BLaER1 (cell line): ENCODE measurements around the gene NR5A1.

Source experiments
- H3K27ac ChIP-seq: shearing (Covaris generic); formaldehyde crosslinking; 2 replicates; pipeline ENCODE4 v1.8.1; 2022
- H3K27me3 ChIP-seq: shearing (Covaris generic); formaldehyde crosslinking; 2 replicates; pipeline ENCODE4 v1.8.1; 2022
- H3K36me3 ChIP-seq: shearing (Covaris generic); formaldehyde crosslinking; 2 replicates; pipeline ENCODE4 v1.8.1; 2022
- H3K4me1 ChIP-seq: shearing (Covaris generic); formaldehyde crosslinking; 2 replicates; pipeline ENCODE4 v1.8.1; 2022
- H3K4me2 ChIP-seq: shearing (Covaris generic); formaldehyde crosslinking; 2 replicates; pipeline ENCODE4 v1.8.1; 2022
- H3K4me3 ChIP-seq: shearing (Covaris generic); formaldehyde crosslinking; 2 replicates; pipeline ENCODE4 v1.8.1; 2022
- H3K9ac ChIP-seq: shearing (Covaris generic); formaldehyde crosslinking; 2 replicates; pipeline ENCODE4 v1.8.1; 2022
- H3K9me3 ChIP-seq: shearing (Covaris generic); formaldehyde crosslinking; 2 replicates; pipeline ENCODE4 v1.8.1; 2022
- H4K20me1 ChIP-seq: shearing (Covaris generic); formaldehyde crosslinking; 2 replicates; pipeline ENCODE4 v1.8.1; 2022
- Cebpa-rat ChIP-seq: shearing (Covaris generic); IDR thresholded peaks from 2 replicates; pipeline ENCODE4 v1.8.1; 2022

Gene NR5A1

DNA sequence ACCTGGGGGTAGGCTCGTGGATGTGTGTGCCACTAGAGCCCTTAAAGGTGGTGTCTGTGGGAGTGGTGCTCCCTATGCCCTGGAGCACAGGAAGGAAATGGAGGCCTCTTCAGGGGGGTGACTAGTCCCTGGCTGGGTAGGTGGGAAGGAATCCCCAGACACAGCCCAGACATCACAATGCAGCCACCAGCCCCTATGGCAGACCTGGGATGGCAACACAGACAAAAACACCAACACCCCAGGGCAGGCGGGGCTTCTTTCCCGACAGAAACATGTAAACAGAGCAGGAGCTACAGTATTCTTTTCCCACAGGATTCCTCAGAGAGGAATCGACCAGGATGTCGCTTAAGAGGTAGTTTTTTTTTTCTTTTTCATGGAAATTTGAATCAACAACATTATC lies 10.4 kb upstream of the NR5A1 start:
- TF ChIP-seq Cebpa-rat: no peak

DNA sequence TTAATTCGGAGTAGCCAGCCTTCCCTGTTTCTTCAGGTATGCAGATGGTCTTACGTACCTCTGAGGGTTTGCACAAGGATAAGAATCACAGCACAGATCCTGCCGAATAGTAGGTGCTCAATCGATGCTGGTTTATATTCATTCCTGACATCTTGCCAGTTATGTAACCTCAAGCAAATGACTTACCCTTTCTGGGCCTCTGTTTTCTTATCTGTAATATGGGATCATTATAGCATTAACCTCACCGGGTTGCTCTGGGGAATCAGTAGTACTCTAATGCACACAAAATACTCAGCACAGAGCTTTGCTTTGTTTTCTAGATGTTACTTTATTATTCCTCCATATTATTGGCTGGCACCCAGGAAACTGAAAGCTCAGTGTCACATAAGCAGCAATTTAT lies 7.7 kb upstream of the NR5A1 start:
- no peak overlapping the region for H3K4me3 ChIP-seq

More for the DNA sequence above, 10.4 kb upstream of the NR5A1 start:
- Histone ChIP-seq H3K27me3 (no peaks in the 10 kb centered on the region), H3K4me3 (no peak overlapping the region), H3K9ac (no peak overlapping the region), H3K36me3 (no peaks in the 10 kb centered on the region), H3K4me2 (no peak overlapping the region), H3K27ac (no peak overlapping the region), H3K9me3 (no peaks in the 10 kb centered on the region), H4K20me1 (no peaks in the 10 kb centered on the region), H3K4me1 (peaks cover 15% of the 10 kb centered on the region)

DNA sequence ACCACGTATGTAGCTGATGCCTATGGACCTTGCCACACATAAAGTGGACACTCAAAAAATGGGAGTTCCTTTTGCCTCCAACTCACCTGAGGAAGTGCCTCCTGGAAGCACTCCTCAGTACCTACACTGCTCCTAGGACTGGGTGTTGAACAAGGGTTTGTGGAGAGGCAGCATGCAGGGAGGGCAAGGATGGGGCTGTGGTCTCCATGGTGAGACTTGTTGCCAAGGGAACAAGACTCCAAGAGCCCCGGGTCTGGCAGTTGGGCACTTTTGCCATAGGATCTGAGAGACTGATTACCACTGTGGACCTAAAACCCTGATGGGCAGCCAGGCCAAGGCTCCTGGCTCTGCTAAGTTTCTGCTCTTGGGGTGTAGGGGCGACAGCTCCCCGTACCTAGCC lies 6.9 kb upstream of the NR5A1 start:
- peaks cover 25% of the 10 kb centered on the region for H3K4me1 ChIP-seq
- H3K9me3 ChIP-seq: no peaks in the 10 kb centered on the region
- no peak for TF ChIP-seq Cebpa-rat
- H4K20me1 ChIP-seq: no peaks in the 10 kb centered on the region
- H3K9ac ChIP-seq: no peak overlapping the region
- H3K27ac ChIP-seq: no peak overlapping the region
- no peaks in the 10 kb centered on the region for H3K36me3 ChIP-seq
- H3K4me3 ChIP-seq: no peak overlapping the region
- no peaks in the 10 kb centered on the region for H3K27me3 ChIP-seq
- H3K4me2 ChIP-seq: peak overlapping the region; percentile 74

More for the DNA sequence above, 7.7 kb upstream of the NR5A1 start:
- Histone ChIP-seq H3K36me3 (no peaks in the 10 kb centered on the region), H3K9me3 (no peaks in the 10 kb centered on the region), H4K20me1 (no peaks in the 10 kb centered on the region), H3K27ac (no peak overlapping the region), H3K4me2 (no peak overlapping the region), H3K27me3 (no peaks in the 10 kb centered on the region), H3K9ac (no peak overlapping the region), H3K4me1 (peaks cover 25% of the 10 kb centered on the region)
- TF ChIP-seq Cebpa-rat: no peak

DNA sequence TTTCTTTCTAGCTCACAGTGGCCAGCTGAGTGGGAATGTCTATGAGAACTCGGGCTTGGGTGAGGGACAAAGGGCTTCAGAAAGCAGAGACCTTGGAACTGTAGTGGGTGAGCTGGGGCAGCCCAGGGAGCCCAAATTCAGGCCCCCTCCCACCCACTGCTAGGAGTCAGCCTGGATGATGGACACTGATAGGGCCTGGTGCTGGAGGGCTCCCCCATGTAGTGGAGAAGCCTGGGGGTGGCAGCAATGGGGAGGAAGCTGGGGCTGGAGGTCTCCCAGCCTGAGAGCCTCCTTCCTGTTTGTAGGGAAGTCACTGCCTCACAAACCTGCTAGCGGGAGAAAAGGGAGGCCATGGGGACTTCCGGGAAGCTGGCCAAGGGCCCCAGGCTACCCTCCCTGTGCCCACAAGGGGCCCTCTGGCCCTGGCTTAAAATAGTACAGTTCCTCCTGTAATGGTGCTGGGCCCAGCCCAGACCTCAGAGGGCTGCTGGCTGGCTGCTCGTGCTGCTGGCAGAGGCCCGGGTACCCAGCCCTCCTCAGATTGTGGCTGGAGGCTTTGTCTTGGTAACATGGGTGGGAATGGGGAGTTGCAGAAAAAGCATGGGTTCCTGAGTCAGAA lies 6.3 kb upstream of the NR5A1 start:
- H3K27ac ChIP-seq: peak overlapping the region; percentile 63
- no peaks in the 10 kb centered on the region for H3K36me3 ChIP-seq
- no peak for TF ChIP-seq Cebpa-rat
- no peaks in the 10 kb centered on the region for H3K27me3 ChIP-seq
- no peaks in the 10 kb centered on the region for H4K20me1 ChIP-seq
- peaks cover 25% of the 10 kb centered on the region for H3K4me1 ChIP-seq
- no peak overlapping the region for H3K9ac ChIP-seq
- peak overlapping the region; percentile 74 for H3K4me2 ChIP-seq
- no peak overlapping the region for H3K4me3 ChIP-seq
- H3K9me3 ChIP-seq: no peaks in the 10 kb centered on the region

DNA sequence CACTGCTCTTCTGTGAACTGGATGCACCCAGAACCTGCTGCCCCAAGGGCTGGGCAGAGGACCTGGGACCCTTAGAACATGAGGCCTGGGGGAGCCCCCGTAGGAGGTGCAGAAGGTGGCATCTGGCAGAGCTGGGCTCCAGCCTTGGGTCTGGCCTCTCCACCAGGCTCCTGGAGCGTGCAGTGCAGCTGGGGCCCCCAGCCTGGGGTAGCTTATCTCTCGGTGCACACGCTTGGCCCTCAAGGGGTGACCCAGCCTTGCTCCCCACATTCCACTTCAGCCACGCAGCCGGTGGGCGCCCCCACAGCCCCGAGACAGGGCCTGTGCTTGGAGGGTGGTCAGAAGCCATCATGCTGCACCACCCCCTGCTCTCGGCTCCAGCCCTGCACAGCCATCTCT lies 5.6 kb upstream of the NR5A1 start:
- no peak for TF ChIP-seq Cebpa-rat
- Histone ChIP-seq H3K27me3 (no peaks in the 10 kb centered on the region), H3K36me3 (no peaks in the 10 kb centered on the region), H3K4me3 (no peak overlapping the region), H3K9ac (no peak overlapping the region), H4K20me1 (no peaks in the 10 kb centered on the region), H3K27ac (no peak overlapping the region), H3K4me2 (no peak overlapping the region), H3K4me1 (peaks cover 25% of the 10 kb centered on the region), H3K9me3 (no peaks in the 10 kb centered on the region)

DNA sequence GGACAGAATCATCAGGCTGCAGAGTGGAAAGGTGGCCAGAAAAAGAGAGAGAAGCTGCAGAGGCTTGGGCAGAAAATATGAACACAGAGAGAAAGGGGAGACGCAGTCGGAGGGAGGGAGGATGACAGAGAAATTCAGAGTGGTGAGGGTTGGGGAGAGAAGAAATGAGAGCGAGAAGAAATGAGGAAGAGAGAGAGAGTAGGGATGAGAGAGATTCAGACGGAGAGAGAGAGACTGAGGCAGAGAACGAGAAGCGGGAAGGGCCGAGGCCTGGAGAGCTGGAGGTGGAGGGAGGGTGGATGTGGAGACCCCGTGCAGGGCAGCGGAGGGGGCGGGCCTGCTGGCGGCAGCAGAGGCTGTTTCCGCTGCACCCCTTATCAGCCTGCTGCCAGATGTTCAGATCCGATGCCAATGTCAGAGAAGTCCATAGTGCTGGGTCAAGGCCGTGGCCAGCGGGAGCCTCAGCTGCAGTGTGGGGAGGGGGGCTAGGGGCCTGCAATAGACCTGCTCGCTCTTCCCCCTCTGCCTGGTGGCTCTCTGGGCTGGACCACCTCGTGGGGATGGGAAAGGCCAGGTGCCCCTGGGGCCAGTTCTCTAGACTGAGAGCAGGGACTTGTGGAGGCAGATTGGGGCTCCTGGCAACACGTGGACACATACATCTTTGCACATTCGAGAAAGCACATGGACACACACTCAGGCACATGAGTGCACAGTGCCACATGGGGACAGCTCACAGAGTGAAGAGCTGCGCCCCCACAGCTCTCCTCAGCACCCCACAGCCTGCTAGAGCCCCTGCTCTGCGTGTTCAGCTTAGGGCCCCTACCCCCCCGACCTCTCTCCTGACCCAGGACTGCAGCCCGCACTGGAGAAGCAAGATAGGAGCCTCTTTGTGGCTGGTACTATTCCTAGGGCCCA lies 4.9 kb upstream of the NR5A1 start:
- Histone ChIP-seq H4K20me1 (no peaks in the 10 kb centered on the region), H3K9me3 (no peaks in the 10 kb centered on the region), H3K36me3 (no peaks in the 10 kb centered on the region), H3K4me1 (peaks cover 25% of the 10 kb centered on the region), H3K4me3 (no peak overlapping the region), H3K27ac (no peak overlapping the region), H3K9ac (no peak overlapping the region), H3K4me2 (peak overlapping the region; percentile 48), H3K27me3 (no peaks in the 10 kb centered on the region)
- no peak for TF ChIP-seq Cebpa-rat

DNA sequence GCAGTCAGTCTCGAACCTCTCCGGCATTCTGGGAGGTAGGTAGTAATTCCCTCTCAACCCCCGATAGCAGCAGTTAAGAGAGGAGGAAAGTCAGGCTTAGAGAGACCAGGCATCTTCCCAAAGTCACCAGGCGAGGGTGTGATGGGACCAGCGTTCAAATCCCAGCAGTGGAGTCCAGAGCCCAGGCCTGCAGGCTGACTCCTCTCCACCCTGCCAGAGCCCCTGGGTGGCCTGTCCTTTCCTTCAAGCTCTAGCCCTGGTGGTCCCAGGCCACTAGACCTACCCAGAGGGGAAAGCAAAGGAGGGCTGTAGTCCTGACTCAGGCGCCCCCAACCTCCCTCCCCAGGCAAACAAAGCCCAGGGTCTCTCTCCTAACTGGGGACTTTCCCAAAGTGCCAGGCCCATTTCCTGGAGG lies 4.2 kb upstream of the NR5A1 start:
- peak overlapping the region; percentile 48; the same call in 1 of the 2 replicates for H3K4me2 ChIP-seq
- H3K36me3 ChIP-seq: no peaks in the 10 kb centered on the region
- no peak overlapping the region for H3K27ac ChIP-seq
- no peaks in the 10 kb centered on the region for H3K9me3 ChIP-seq
- no peak overlapping the region for H3K4me3 ChIP-seq
- TF ChIP-seq Cebpa-rat: no peak
- H3K9ac ChIP-seq: no peak overlapping the region
- no peaks in the 10 kb centered on the region for H4K20me1 ChIP-seq
- H3K4me1 ChIP-seq: peaks cover 25% of the 10 kb centered on the region
- peaks cover 7% of the 10 kb centered on the region for H3K27me3 ChIP-seq

DNA sequence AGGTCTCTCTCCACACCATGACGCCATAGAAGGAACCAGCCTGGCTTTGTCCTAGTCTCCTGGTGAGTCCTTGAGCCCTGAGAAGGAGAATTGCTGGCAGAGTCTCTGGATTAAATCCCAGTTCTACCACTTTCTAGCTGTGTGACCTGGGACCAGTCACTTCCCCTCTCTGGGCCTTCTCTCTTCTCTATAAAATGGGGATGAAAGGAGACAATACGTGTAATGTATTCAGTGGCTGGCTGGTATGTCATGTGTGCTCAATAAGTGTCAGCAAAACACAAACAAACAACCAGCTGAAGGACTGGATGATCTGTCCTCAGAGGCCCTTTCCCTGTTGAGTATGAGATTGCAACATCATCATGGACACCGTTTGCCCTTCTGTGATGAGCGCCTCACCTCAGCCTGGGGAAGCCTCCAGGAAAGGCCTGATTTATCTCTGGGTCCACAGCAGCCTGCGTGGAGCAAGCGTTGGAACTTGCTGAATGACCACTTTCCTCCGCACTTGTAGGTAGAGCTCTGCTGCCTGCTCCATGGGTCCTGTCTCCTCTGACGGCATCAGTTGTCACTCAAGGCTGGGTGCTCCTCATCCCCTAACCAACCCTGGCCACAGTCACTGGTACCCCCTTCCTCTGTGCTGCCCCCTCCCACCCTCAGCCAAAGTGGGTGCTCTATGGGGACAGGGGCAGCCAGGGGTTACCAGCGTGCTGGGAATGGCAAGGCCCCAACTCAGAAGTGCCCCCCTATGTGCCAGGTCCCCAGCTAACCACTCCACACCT lies 3.6 kb upstream of the NR5A1 start:
- no peak for TF ChIP-seq Cebpa-rat
- Histone ChIP-seq H4K20me1 (0 out of 2 replicates have a peak, but pooled peaks cover under 1% of the 10 kb centered on the region), H3K27me3 (peaks cover 13% of the 10 kb centered on the region), H3K9ac (no peak overlapping the region), H3K4me2 (no peak overlapping the region), H3K4me1 (peaks cover 25% of the 10 kb centered on the region), H3K36me3 (no peaks in the 10 kb centered on the region), H3K9me3 (no peaks in the 10 kb centered on the region), H3K27ac (no peak overlapping the region), H3K4me3 (no peak overlapping the region)

DNA sequence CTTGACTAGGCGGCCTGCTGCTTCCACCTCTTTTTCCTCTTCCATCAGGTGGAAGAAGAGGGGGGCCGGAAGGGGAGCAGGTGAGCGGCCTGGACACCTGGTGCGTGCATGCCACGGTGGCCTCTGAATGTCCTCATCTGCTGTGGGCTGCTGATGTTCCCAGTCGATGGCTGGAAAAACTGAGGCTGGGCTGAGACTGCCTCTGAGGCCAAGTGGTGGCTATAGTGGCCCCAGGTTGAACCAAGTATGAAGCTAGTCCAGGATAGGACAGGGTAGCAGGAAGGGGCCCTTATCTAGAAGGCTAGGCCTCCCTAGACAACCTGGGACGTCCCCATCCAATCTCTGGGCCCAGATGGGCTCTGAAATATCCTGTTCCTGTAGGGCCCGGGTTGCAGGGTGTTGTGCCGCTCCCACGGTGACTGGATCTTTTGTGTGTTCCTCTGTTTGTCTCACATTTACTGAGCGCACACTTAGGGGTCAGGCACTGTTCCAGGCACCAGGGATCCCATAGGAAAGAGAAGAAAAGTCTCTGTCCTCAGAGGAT lies 753 bp upstream of the NR5A1 start:
- peaks cover 16% of the 10 kb centered on the region; the same call in 1 of the 2 replicates for H4K20me1 ChIP-seq
- no peak overlapping the region for H3K4me3 ChIP-seq
- H3K27ac ChIP-seq: no peak overlapping the region
- no peaks in the 10 kb centered on the region for H3K36me3 ChIP-seq
- H3K9me3 ChIP-seq: no peaks in the 10 kb centered on the region; the same call in 1 of the 2 replicates
- H3K9ac ChIP-seq: no peak overlapping the region
- no peak overlapping the region for H3K4me2 ChIP-seq
- peaks cover 42% of the 10 kb centered on the region for H3K27me3 ChIP-seq
- no peak for TF ChIP-seq Cebpa-rat
- H3K4me1 ChIP-seq: peaks cover 19% of the 10 kb centered on the region
